Measurements from ENCODE around the gene LARGE1.

The LARGE1 gene

DNA sequence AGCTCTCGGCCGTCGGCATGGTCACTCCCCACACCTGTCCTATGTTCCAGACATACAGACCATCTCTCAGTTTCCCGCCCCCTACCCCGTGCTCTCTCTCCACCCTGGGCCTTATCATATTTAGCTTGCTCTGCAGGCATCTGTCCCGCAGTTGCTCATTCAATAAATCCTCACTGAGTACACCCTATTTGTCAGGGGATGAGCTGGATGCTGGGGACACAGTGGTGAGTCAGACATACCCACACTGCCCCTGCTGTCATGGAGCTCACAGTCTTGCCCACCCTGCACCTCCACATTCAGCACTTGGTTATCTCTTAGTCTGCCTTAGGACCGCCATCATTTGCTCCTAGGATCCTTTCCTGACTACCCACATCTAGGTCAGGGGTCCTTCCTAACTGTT, 313.8 kb downstream of the LARGE1 start:
- in situ Hi-C loops (cut with MboI; ENCODE audit: low sequenced_read_pairs), result no loop called here

DNA sequence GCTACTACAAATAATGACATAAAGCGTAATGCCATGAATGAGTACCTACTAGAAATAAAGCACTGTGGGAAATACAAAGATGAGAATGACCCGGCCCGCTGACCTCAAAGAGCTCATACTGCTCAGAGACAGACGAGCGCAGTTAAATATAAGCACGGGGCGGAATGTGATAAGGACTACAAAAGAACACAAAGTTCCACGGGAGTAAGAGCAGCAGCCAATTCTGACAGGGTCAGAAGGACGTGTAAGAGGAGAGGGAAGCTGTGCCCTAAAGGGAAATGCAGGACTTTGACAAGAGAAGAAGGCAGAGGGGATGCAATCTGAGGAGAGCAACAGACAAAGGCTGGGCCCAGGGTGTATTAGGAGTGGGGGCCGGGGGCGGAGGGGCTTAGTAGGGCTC, 314.6 kb downstream of the LARGE1 start:
- in situ Hi-C loops (cut with MboI; ENCODE audit: low sequenced_read_pairs), result no loop called here

GRCh38 chr22:33605221-33605620, 315.1 kb downstream of the LARGE1 start:
- in situ Hi-C loops (cut with MboI; ENCODE audit: low sequenced_read_pairs), result no loop called here

DNA sequence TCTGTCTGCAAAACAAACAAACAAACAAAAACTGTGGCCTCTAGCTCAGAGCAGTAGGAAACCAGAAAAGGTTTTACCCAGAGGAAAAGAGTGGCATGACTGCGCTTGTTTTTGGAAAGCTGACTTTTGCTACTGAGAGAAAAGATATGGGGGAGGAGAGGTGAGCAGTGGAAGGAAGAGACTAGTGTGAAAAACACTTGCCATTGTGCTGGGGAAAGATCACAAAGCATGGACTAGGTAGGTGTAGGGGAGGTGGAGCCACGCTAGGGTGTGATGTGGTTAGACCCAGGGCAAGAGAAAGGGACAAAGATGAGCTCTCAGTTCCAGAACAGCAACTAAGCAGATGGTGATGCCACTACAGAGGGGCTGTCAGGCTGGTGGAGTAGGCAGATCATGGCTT, 319.2 kb downstream of the LARGE1 start:
- in situ Hi-C loops (cut with MboI; ENCODE audit: low sequenced_read_pairs), result no loop called here

DNA sequence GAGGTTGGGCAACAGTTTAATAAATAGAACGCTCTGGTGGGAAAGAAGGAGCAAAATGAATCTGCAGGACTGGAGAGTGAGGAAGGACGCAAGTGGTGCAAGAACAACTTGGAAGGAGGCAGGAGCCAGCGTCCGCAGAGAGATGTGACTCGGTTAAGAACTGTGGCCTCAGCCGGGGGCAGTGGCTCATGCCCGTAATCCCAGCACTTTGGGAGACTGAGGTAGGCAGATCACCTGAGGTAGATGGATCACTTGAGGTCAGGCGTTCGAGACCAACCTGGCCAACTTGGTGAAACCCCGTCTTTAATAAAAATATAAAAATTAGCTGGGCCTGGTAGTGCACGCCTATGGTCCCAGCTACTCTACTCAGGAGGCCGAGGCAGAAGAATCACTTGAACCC, 319.7 kb downstream of the LARGE1 start:
- in situ Hi-C loops (cut with MboI; ENCODE audit: low sequenced_read_pairs), result no loop called here

GRCh38 chr22:33600113-33600512, 320.2 kb downstream of the LARGE1 start:
- in situ Hi-C loops (cut with MboI; ENCODE audit: low sequenced_read_pairs), result no loop called here

GRCh38 chr22:33599596-33599995, 320.7 kb downstream of the LARGE1 start:
- in situ Hi-C loops (cut with MboI; ENCODE audit: low sequenced_read_pairs), result no loop called here

- in situ Hi-C loops (cut with MboI; ENCODE audit: low sequenced_read_pairs), result no loop called here
These were observed 321.5 kb downstream of the LARGE1 start for GRCh38 chr22:33598821-33599220.

DNA sequence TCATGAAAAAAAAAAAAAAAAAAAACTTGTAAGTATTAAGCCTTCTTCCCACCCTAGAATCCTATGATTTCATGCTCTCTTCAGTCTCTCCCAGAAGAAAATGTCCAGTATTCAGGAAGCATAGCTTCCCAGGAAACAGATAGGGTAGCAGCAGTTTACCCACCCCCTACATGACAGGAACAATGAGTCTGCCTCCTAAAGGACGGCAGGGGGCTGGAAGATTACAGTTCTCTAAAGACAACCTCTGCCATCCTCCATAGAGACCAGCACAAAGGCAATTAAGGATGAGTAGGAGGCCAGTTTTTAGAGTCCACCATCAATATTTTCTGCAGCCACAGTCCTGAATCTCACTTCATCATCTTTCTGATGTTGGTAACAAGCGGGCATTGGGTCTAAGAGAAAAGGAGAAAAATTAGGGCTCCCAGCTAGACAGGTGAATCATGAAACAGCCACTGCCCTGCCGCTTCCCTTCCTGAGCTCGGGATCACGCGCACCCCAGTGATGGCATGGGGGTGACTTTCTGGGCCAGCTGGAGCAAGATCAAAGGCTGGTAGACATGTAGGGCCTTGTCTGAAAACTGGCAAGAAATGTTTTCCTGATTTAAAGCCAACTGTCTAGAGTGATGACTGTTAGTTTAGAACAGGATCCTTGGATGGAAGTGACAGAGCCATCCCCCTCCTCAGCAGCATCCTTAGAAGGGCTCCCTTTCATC, 322.8 kb downstream of the LARGE1 start:
- in situ Hi-C loops (cut with MboI; ENCODE audit: low sequenced_read_pairs), result no loop called here

DNA sequence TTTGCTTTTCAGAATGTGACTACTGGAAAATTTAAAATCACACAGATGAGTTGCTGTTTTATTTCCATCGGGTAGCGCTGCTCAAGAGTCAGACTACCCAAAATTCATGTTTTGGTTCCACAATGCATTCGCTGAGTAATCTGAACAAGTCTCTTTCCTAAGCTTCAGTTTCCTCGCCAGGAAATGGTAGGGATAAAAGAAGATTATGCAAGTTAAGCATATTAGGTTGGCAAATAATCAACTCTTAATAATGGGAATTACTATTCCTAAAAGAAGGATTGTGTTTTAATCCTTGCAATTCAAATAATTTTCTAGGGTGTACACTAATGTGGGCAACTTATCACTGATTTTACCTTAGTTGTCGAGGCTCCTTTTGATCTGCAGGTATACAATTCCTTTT, 326.5 kb downstream of the LARGE1 start:
- in situ Hi-C loops (cut with MboI; ENCODE audit: low sequenced_read_pairs), result no loop called here

- in situ Hi-C loops (cut with MboI; ENCODE audit: low sequenced_read_pairs), result no loop called here
These were observed 328.3 kb downstream of the LARGE1 start for GRCh38 chr22:33591946-33592345.

GRCh38 chr22:33589297-33589696, 331.0 kb downstream of the LARGE1 start:
- in situ Hi-C loops (cut with MboI; ENCODE audit: low sequenced_read_pairs), result no loop called here

DNA sequence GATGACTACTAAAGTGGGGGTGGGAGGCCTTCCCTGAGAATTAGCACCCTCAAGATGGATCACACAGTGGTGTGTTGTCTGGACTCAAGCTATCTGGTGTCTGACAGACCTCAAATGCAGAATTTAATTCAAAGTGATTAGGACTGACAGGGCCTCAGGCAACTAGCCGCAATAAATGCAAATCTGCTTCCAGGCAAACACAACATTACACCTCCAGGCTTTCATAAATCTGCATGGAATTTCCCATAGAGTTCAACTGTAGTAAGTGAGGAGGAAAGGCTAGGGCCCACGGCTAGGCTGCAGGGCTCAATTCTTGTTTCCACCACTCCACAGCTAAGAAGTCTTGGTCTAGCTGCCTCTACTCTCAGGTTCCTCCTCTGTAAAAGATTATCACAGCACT, 331.4 kb downstream of the LARGE1 start:
- in situ Hi-C loops (cut with MboI; ENCODE audit: low sequenced_read_pairs), result no loop called here

DNA sequence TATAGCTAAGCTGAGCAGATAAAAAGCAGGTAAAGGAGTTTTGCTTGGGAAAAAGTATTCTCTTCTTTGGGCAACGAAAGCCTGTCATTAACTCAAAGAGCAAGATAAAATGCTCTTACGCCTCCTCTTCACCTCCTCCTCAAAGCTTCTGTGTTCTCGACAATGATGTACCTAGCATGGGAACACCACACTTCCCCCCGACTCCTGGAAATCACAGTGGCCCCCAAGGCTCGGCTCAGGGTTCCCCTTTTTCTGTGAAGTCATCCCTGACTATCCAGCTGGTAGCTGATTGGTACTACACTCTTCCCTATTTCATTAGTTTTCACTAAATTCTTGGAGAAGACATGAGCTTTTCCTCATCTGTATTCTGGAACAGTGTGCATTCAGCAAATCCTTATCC, 336.1 kb downstream of the LARGE1 start:
- in situ Hi-C loops (cut with MboI; ENCODE audit: low sequenced_read_pairs), result no loop called here

- in situ Hi-C loops (cut with MboI; ENCODE audit: low sequenced_read_pairs), result no loop called here
These were observed 337.4 kb downstream of the LARGE1 start for GRCh38 chr22:33582822-33583400.

DNA sequence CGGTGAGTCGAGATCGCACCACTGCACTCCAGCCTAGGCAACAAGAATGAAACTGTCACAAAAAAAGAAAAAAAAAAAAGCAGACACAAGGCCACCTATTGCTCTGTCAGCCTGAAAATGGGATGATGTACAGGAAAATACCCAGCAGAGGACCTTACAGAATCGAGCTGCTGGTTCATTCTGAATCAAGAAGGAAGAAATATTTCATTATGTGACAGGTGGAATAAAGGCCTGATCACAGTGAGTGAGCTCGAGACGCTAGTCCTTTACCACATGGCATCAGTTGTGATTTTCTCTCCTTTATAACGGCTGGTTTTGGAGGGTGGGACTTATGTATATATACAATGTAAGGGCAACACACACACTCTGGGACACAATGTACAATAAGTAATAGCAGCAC, 340.0 kb downstream of the LARGE1 start:
- in situ Hi-C loops (cut with MboI; ENCODE audit: low sequenced_read_pairs), result no loop called here

- in situ Hi-C loops (cut with MboI; ENCODE audit: low sequenced_read_pairs), result no loop called here
These were observed 340.7 kb downstream of the LARGE1 start for GRCh38 chr22:33579448-33580093.

DNA sequence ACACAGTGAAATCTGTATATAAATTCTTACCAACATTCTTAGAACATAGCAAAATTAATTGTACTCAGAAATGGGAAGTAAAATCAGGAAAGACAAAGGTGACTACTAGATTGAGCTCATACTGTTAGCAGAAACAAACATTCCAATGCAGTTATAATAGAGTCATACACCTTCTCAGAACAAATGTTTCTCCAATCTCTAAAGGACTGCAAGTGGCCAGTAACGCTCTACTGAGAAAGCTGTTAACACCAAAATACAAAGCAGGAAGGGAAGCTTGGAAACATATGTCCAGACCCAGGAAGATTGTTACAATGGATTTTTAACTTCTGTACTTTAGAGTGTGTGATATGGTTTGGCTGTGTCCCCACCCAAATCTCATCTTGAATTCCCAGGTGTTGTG, 341.5 kb downstream of the LARGE1 start:
- in situ Hi-C loops (cut with MboI; ENCODE audit: low sequenced_read_pairs), result no loop called here

DNA sequence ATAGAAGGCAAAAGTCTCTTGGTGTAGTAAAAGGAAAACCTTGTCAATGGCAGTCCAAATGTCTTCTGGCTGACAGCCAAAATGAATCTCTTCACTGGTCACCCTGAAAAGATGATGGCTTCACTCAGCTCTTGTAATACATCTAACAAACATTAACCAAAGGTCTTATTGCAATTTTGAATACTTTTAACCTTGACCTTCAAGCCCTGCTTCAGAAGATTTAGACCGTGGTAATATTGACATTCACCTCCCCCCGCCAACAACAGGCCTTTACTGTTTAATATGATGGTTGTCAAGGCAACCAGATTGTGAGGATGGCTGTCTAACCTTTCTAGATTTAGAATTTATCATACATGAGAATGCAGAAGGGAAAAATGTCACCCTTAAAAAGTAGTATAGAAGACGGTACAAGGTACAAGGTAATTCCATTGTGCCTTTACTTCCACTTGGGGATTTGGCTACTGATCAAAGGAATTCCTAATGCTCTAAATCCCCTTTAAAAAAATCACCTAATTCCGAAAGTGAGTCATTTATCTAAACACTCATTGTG, 342.3 kb downstream of the LARGE1 start:
- in situ Hi-C loops (cut with MboI; ENCODE audit: low sequenced_read_pairs), result no loop called here

- in situ Hi-C loops (cut with MboI; ENCODE audit: low sequenced_read_pairs), result no loop called here
These were observed 344.1 kb downstream of the LARGE1 start for GRCh38 chr22:33576205-33576604.

DNA sequence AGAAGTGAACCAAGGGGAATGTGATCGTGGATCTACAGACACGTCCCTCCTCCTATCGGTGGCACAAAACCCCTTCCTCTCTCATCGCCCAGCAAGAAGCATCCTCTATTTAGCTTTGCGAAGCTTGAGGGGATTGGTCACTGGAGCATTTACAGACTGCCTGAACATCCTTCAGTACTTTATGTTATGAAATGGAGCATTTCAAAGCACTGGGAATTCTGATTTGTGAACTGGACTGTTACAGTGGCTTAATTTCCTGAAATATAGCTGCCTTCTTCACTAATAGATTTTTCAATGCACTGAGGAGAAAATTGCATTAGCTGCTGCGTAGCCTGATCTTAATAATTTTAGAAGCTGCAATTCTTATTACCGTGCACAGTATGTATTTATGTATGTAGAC, 344.5 kb downstream of the LARGE1 start:
- in situ Hi-C loops (cut with MboI; ENCODE audit: low sequenced_read_pairs), result no loop called here

GRCh38 chr22:33575041-33575440, 345.2 kb downstream of the LARGE1 start:
- in situ Hi-C loops (cut with MboI; ENCODE audit: low sequenced_read_pairs), result no loop called here
